Liver (tissue), 9 donors: ENCODE data around the gene COX7A2. TPM values are rescaled to one million over a fixed set of nuclear protein-coding genes. Genes with fewer than 3 reads are reported as not detected.

Experiments used
- DNase-seq: peaks from one replicate; pipeline ENCODE4 v3.0.0-alpha.2; 2017; ENCODE audit warnings: low spot score
- H3K27ac ChIP-seq, 2 donors: one replicate each; pipeline ENCODE4 v1.7.0; 2013; ENCODE audit warnings: inconsistent platforms in 2 of 2, low read length in 2 of 2, control low read depth in 1 of 2, low read depth in 1 of 2, mild to moderate bottlenecking in 1 of 2
- H3K27me3 ChIP-seq, 4 donors: one replicate each; pipeline versions ENCODE4 v1.6.1 to v1.7.0; 2013; ENCODE audit warnings: low read length in 3 of 4, inconsistent platforms in 1 of 4, mild to moderate bottlenecking in 1 of 4, moderate library complexity in 1 of 4; ENCODE audit not compliant: control insufficient read depth in 4 of 4, insufficient read depth in 4 of 4
- H3K36me3 ChIP-seq, 4 donors: one replicate each; pipeline versions ENCODE4 v1.6.1 to v1.7.0; 2013; ENCODE audit warnings: low read length in 3 of 4, mild to moderate bottlenecking in 3 of 4, low read depth in 1 of 4, moderate library complexity in 1 of 4; ENCODE audit not compliant: control insufficient read depth in 4 of 4, insufficient read depth in 3 of 4
- H3K4me1 ChIP-seq, 4 donors: one replicate each; pipeline versions ENCODE4 v1.6.1 to v1.7.0; 2013; ENCODE audit warnings: low read length in 3 of 4, mild to moderate bottlenecking in 3 of 4, moderate library complexity in 1 of 4; ENCODE audit not compliant: control insufficient read depth in 4 of 4, insufficient read depth in 4 of 4
- H3K4me3 ChIP-seq, 3 donors: one replicate each; pipeline versions ENCODE4 v1.6.1 to v1.7.0; 2013; ENCODE audit warnings: low read length in 3 of 3, control low read depth in 1 of 3, low read depth in 1 of 3, mild to moderate bottlenecking in 1 of 3
- H3K9ac ChIP-seq, 2 donors: one replicate each; pipeline ENCODE4 v1.7.0; 2013; ENCODE audit warnings: low read length in 2 of 2, mild to moderate bottlenecking in 2 of 2, moderate library complexity in 2 of 2, control low read depth in 1 of 2, low read depth in 1 of 2
- H3K9me3 ChIP-seq, 4 donors: one replicate each; pipeline versions ENCODE4 v1.6.1 to v1.7.0; 2013; ENCODE audit warnings: low read length in 3 of 4; ENCODE audit not compliant: control insufficient read depth in 4 of 4
- ATF3 ChIP-seq: IDR thresholded peaks from 2 replicates; pipeline ENCODE4 v1.6.1; 2016; ENCODE audit warnings: antibody characterized with exemption
- CTCF ChIP-seq: fragments of 150-350 bp; IDR thresholded peaks from 2 replicates; pipeline ENCODE4 v1.5.1; 2017; ENCODE audit warnings: improper control_type of control experiment, low read depth, low read length; ENCODE audit not compliant: missing input control
- EGR1 ChIP-seq, 2 donors: IDR thresholded peaks; 2 replicates each; pipeline ENCODE4 v1.6.1; 2016 to 2018; ENCODE audit warnings: antibody characterized with exemption in 2 of 2, low read depth in 2 of 2
- FOXA1 ChIP-seq: IDR thresholded peaks from 2 replicates; pipeline ENCODE4 v1.6.1; 2016; ENCODE audit warnings: antibody characterized with exemption
- FOXA2 ChIP-seq: IDR thresholded peaks from 2 replicates; pipeline ENCODE4 v1.6.1; 2016; ENCODE audit warnings: antibody characterized with exemption
- GABPA ChIP-seq, 2 donors: IDR thresholded peaks in 1 of 2; conservative IDR thresholded peaks in 1 of 2; 2 replicates each; pipeline ENCODE4 v1.6.1; 2016; ENCODE audit warnings: antibody characterized with exemption in 2 of 2, mild to moderate bottlenecking in 1 of 2, moderate library complexity in 1 of 2
- HNF4A ChIP-seq, 2 donors: conservative IDR thresholded peaks; 2 replicates each; pipeline ENCODE4 v1.6.1; 2016; ENCODE audit warnings: antibody characterized with exemption in 2 of 2, mild to moderate bottlenecking in 2 of 2
- HNF4G ChIP-seq: IDR thresholded peaks from 2 replicates; pipeline ENCODE4 v1.6.1; 2016; ENCODE audit warnings: antibody characterized with exemption
- JUND ChIP-seq, 2 donors: IDR thresholded peaks; 2 replicates each; pipeline ENCODE4 v1.6.1; 2016; ENCODE audit warnings: antibody characterized with exemption in 2 of 2
- MAX ChIP-seq: IDR thresholded peaks from 2 replicates; pipeline ENCODE4 v1.6.1; 2016; ENCODE audit warnings: antibody characterized with exemption
- NR2F2 ChIP-seq: IDR thresholded peaks from 2 replicates; pipeline ENCODE4 v1.6.1; 2016; ENCODE audit warnings: antibody characterized with exemption
- RAD21 ChIP-seq, 2 donors: IDR thresholded peaks; 2 replicates each; pipeline ENCODE4 v1.6.1; 2016; ENCODE audit warnings: antibody characterized with exemption in 2 of 2, mild to moderate bottlenecking in 2 of 2
- REST ChIP-seq: IDR thresholded peaks from 2 replicates; pipeline ENCODE4 v1.6.1; 2016; ENCODE audit warnings: antibody characterized with exemption, mild to moderate bottlenecking
- RXRA ChIP-seq, 2 donors: IDR thresholded peaks; 2 replicates each; pipeline ENCODE4 v1.6.1; 2017 to 2018; ENCODE audit warnings: antibody characterized with exemption in 2 of 2, mild to moderate bottlenecking in 1 of 2
- SP1 ChIP-seq: IDR thresholded peaks from 2 replicates; pipeline ENCODE4 v1.6.1; 2018; ENCODE audit warnings: antibody characterized with exemption, mild to moderate bottlenecking
- TAF1 ChIP-seq: conservative IDR thresholded peaks from 2 replicates; pipeline ENCODE4 v1.6.1; 2016; ENCODE audit warnings: antibody characterized with exemption, mild to moderate bottlenecking
- WGBS: extraction: QIAGEN DNeasy Blood & Tissue Kit; methylation state at CpG from one replicate; pipeline ENCODE4 v1.1.7; 2013; 5-methylcytosine and 5-hydroxymethylcytosine counted together
- polyA plus RNA-seq, 2 donors: library from polyadenylated mRNA; stranded (reverse) in 1 of 2; unstranded in 1 of 2; fragments of 200-250 nt in 1 of 2; fragments of >200 nt in 1 of 2; fragmentation: Nextera tagmentation in 1 of 2; extraction: Ambion mirVana in 1 of 2; gene quantifications; one replicate each; pipeline versions ENCODE4 v1.2.1 to v1.2.3, GENCODE V29; 2013 to 2015
- total RNA-seq, 2 donors: library from RNA; depleted of rRNA; stranded (reverse); fragments of >200 nt; gene quantifications; one replicate each; pipeline ENCODE4 v1.2.3, GENCODE V29; 2014
- donor health status: healthy.
- donor health status: healthy.
- donor health status: healthy.
- donor health status: healthy.
- donor health status: healthy.

Gene COX7A2
- total and polyA plus RNA-seq, 4 donors = 69.8 to 583 (median 289) TPM

- Histone ChIP-seq H3K4me1 (peaks cover 0 to 12% (median 9%) of the 10 kb centered on the region in 4 donors), H3K4me3 (no peak overlapping the region), H3K9ac (no peak overlapping the region), H3K9me3 (no peaks in the 10 kb centered on the region), H3K36me3 (no peaks in the 10 kb centered on the region), H3K27ac (no peak overlapping the region), H3K27me3 (peaks cover 0 to 16% (median 9%) of the 10 kb centered on the region in 4 donors)
- DNase-seq = no peak
- no peak for TF ChIP-seq FOXA1
- TF ChIP-seq NR2F2 = no peak
- TF ChIP-seq HNF4G = no peak
- no peak for TF ChIP-seq FOXA2
- no peak for TF ChIP-seq REST
- TF ChIP-seq TAF1 = no peak
- no peak for TF ChIP-seq JUND (IDR thresholded peaks at IDR 0.05)
- no peak for TF ChIP-seq ATF3
- TF ChIP-seq RXRA (IDR thresholded peaks at IDR 0.05) = no peak
- 84% methylated on average over 3 of the region's 3 CpGs for WGBS
These were observed 43.7 kb downstream of the COX7A2 start for GRCh38 chr6:75199889-75200288.

GRCh38 chr6:75196081-75196687 is 47.4 kb downstream of the COX7A2 start:
- no peak overlapping the region for H3K9ac ChIP-seq
- H3K9me3 ChIP-seq = no peaks in the 10 kb centered on the region
- 42% methylated on average over 2 of the region's 2 CpGs for WGBS
- no peaks in the 10 kb centered on the region for H3K4me1 ChIP-seq
- no peaks in the 10 kb centered on the region for H3K36me3 ChIP-seq
- H3K27me3 ChIP-seq = peaks cover 0 to 7% (median 3%) of the 10 kb centered on the region in 4 donors
- TF ChIP-seq FOXA2 (no peak), GABPA (IDR thresholded peaks at IDR 0.05 in 1 of 2, conservative IDR thresholded peaks at IDR 0.05 in 1 of 2) (no peak), JUND (IDR thresholded peaks at IDR 0.05) (no peak), SP1 (no peak), RAD21 (IDR thresholded peaks at IDR 0.05) (no peak)
- H3K4me3 ChIP-seq = no peak overlapping the region
- no peak overlapping the region for H3K27ac ChIP-seq
- no peak for DNase-seq

GRCh38 chr6:75188221-75188925 is 55.2 kb downstream of the COX7A2 start:
- 65% methylated on average over 3 of the region's 3 CpGs for WGBS
- no peak for DNase-seq
- H3K9ac ChIP-seq = no peak overlapping the region
- H3K9me3 ChIP-seq = no peaks in the 10 kb centered on the region
- H3K27me3 ChIP-seq = peaks cover 0 to 9% (median 0%) of the 10 kb centered on the region in 4 donors
- H3K4me3 ChIP-seq = no peak overlapping the region
- no peaks in the 10 kb centered on the region for H3K36me3 ChIP-seq
- no peak overlapping the region for H3K27ac ChIP-seq
- no peaks in the 10 kb centered on the region for H3K4me1 ChIP-seq
- TF ChIP-seq MAX (no peak), HNF4G (no peak), TAF1 (no peak), RAD21 (IDR thresholded peaks at IDR 0.05) (no peak), ATF3 (no peak), FOXA2 (no peak), NR2F2 (no peak), CTCF (no peak), FOXA1 (no peak), REST (no peak), JUND (IDR thresholded peaks at IDR 0.05) (no peak), EGR1 (IDR thresholded peaks at IDR 0.05; ENCODE audit: low read depth in 2 of 2) (no peak), SP1 (no peak), HNF4A (conservative IDR thresholded peaks at IDR 0.05) (no peak)
